Progenitor cell of endocrine pancreas (in vitro differentiated cells): Measurements from ENCODE around the gene SCN1B. TPM values are rescaled to one million over a fixed set of nuclear protein-coding genes. Genes with fewer than 3 reads are reported as not detected.
"Not testable (repeated sequence)": the region's sequence is repeated elsewhere in the genome, so short reads cannot be mapped to it uniquely, and the experiment has no call there.

Source experiments
- DNase-seq: peaks from one replicate; pipeline ENCODE4 v3.0.0; 2021; ENCODE audit warnings: low spot score; ENCODE audit not compliant: unreplicated experiment
- H3K27ac Mint-ChIP-seq: 2 replicates; pipeline ENCODE4 v1.8.0; 2021; ENCODE audit warnings: mild to moderate bottlenecking, moderate library complexity, mixed read lengths
- H3K27me3 Mint-ChIP-seq: 2 replicates; pipeline ENCODE4 v1.8.0; 2021; ENCODE audit warnings: mixed read lengths
- H3K36me3 Mint-ChIP-seq: 2 replicates; pipeline ENCODE4 v1.8.0; 2022; ENCODE audit warnings: mixed read lengths; ENCODE audit not compliant: insufficient read depth
- H3K4me1 Mint-ChIP-seq: 2 replicates; pipeline ENCODE4 v1.8.0; 2021; ENCODE audit warnings: low read depth, mixed read lengths
- H3K4me3 Mint-ChIP-seq: 2 replicates; pipeline ENCODE4 v1.8.0; 2021; ENCODE audit warnings: low read depth, mild to moderate bottlenecking, moderate library complexity, mixed read lengths
- H3K9me3 Mint-ChIP-seq: 2 replicates; pipeline ENCODE4 v1.8.0; 2021; ENCODE audit warnings: low read depth, mixed read lengths
- total RNA-seq: library from RNA; stranded (reverse); gene quantifications from 2 replicates; pipeline ENCODE4 v1.2.1, GENCODE V29; 2021
- TF ChIP-seq, protein P1 (sequence below): fragments of 200-600 bp; sonication (generic); IDR thresholded peaks from one replicate; pipeline ENCODE4 v1.5.0; 2021; ENCODE audit warnings: antibody characterized with exemption, mild to moderate bottlenecking; ENCODE audit not compliant: unreplicated experiment

Gene SCN1B
- total RNA-seq, 1 donor from 2014 or later: 1.7 TPM

DNA sequence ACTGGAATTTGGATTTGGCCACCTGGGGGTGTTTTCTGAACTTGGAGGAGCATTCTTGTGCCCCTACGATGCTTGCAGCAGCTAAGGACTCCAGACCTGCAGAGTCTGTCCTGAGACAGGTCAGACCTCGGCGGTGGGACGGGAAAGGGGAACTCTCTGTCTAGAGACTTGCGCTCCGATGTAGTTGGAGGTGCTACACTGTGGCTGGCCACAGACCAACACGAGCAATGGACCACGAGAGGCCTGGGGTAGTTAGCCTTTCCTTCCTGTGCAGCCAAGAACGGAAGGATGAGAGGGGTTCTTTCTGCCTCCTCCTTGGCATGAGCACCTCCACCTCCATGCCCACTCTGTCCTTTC lies 36.0 kb upstream of the SCN1B start:
- Mint-ChIP-seq H3K4me3 (no peak overlapping the region), H3K4me1 (peaks cover 6% of the 10 kb centered on the region), H3K36me3 (no peaks in the 10 kb centered on the region), H3K27ac (no peak overlapping the region), H3K9me3 (no peaks in the 10 kb centered on the region), H3K27me3 (no peaks in the 10 kb centered on the region)
- TF ChIP-seq, protein P1, sequence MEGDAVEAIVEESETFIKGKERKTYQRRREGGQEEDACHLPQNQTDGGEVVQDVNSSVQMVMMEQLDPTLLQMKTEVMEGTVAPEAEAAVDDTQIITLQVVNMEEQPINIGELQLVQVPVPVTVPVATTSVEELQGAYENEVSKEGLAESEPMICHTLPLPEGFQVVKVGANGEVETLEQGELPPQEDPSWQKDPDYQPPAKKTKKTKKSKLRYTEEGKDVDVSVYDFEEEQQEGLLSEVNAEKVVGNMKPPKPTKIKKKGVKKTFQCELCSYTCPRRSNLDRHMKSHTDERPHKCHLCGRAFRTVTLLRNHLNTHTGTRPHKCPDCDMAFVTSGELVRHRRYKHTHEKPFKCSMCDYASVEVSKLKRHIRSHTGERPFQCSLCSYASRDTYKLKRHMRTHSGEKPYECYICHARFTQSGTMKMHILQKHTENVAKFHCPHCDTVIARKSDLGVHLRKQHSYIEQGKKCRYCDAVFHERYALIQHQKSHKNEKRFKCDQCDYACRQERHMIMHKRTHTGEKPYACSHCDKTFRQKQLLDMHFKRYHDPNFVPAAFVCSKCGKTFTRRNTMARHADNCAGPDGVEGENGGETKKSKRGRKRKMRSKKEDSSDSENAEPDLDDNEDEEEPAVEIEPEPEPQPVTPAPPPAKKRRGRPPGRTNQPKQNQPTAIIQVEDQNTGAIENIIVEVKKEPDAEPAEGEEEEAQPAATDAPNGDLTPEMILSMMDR: no peak
- no peak for DNase-seq

DNA sequence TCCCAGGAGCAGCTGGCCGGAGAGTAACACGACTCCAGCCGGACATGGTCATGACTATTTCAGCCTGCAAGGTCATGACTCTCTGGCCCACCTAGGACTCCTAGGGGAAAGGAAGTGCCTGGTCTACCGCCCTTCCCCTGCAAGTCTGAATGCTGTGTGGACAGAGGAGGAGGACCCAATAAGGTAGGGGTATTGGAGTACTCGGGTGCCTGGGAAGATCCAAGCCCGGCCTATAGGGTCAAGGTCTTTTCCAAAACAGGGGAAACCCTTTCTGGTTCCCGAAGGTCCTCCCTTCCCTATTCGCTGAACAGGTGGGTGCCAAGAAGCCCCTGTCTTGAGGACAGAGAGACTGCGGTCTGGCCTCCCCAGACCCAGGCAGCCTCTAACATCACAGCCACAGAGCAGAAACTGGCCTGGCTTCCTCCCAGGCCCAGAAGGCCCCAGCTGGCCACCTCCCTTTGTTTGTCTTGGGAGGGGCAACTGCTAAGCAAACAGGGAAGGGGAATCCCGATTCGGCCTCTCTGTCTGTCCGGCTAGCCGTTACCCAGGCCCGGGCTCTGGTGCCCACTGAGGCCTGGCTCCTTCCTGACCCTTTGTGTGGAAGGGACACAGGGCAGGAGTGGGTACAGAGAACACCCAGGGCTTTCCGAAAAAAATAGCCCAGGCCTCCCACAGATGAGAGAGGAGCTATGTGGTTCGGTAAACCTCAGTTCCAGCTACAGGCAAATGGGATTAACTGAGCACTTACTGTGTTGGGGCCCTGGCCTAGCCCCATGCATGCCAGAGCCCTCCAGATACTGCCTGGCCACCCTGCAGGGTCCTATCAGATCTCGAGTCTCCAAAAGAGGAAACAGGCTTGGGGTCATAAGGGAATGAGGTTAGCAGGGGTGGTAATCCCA lies 35.4 kb upstream of the SCN1B start:
- no peak overlapping the region for H3K4me3 Mint-ChIP-seq
- H3K9me3 Mint-ChIP-seq: no peaks in the 10 kb centered on the region
- TF ChIP-seq, protein P1: no peak
- no peak overlapping the region for H3K27ac Mint-ChIP-seq
- DNase-seq: no peak
- H3K4me1 Mint-ChIP-seq: peaks cover 7% of the 10 kb centered on the region
- no peaks in the 10 kb centered on the region for H3K27me3 Mint-ChIP-seq
- H3K36me3 Mint-ChIP-seq: no peaks in the 10 kb centered on the region

DNA sequence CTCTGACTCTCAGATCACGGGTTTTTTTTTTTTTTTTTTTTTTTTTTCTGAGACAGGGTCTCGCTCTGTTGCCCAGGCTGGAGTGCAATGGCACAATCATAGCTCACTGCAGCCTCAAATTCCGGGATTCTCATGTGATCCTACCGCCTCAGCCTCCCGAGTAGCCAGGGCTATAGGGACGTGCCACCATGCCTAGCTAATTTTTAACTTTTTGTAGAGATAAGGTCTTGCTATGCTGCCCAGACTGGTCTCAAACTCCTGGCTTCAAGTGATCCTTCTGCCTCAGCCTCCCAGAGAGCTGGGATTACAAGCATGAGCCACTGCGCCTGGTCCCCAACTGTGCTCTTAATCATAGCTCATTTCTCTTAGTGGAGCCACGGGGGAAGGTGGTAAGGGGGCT lies 34.7 kb upstream of the SCN1B start:
- no peak overlapping the region for H3K4me3 Mint-ChIP-seq
- no peaks in the 10 kb centered on the region for H3K36me3 Mint-ChIP-seq
- DNase-seq: no peak
- peaks cover 7% of the 10 kb centered on the region for H3K4me1 Mint-ChIP-seq
- no peak overlapping the region for H3K27ac Mint-ChIP-seq
- no peaks in the 10 kb centered on the region for H3K9me3 Mint-ChIP-seq
- TF ChIP-seq, protein P1: no peak
- no peaks in the 10 kb centered on the region for H3K27me3 Mint-ChIP-seq

DNA sequence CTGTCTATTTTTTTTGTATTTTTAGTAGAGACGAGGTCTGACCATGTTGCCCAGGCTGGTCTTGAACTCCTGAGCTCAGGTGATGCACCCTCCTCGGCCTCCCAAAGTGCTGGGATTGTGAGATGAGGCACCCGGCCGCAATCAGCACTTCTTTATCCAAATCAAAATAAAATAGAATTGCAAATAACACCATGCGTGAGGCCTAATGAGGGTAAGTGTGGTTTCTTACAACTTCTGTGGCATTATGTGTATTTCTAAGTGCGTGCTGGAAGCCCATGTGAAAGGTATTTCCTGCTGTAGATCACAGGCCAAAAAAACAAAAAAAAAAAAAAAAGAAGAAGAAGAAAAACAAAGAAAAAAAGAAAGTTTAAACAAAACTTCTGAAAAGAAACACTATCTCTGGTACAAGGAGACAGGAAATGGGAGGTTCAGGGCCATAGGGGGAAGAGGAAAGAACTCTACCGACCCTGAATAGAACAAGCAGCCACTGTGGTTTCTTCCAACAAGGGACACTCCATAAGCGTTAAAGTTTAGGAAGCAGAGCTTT lies 33.1 kb upstream of the SCN1B start:
- H3K4me3 Mint-ChIP-seq: no peak overlapping the region
- no peak overlapping the region for H3K27ac Mint-ChIP-seq
- TF ChIP-seq, protein P1: no peak
- no peaks in the 10 kb centered on the region for H3K36me3 Mint-ChIP-seq
- H3K4me1 Mint-ChIP-seq: peaks cover 17% of the 10 kb centered on the region
- H3K9me3 Mint-ChIP-seq: no peaks in the 10 kb centered on the region
- H3K27me3 Mint-ChIP-seq: no peaks in the 10 kb centered on the region
- no peak for DNase-seq

DNA sequence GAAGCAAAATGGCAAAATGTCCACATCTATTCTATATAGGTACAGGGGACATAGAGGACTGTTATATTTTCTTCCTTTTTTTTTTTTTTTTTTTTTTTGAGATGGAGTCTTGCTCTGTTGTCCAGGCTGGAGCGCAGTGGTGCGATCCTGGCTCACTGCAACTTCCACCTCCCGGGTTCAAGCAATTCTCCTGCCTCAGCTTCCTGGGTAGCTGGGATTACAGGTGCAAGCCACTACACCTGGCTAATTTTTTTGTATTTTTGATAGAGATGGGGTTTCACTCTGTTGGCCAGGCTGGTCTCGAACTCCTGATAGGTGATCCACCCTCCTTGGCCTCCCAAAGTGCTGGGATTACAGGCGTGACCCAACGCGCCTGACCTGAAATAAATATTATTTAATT lies 32.0 kb upstream of the SCN1B start:
- H3K4me1 Mint-ChIP-seq: peaks cover 24% of the 10 kb centered on the region
- not testable (repeated sequence) for H3K9me3 Mint-ChIP-seq, H3K27ac Mint-ChIP-seq, H3K4me3 Mint-ChIP-seq, H3K27me3 Mint-ChIP-seq, DNase-seq, H3K36me3 Mint-ChIP-seq
